Stimulated activated CD8-positive, alpha-beta memory T cell treated with anti-CD3 and anti-CD28 coated beads, Interleukin-15, amount 100 ng/mL, for 48 hours (primary cell): ENCODE results near the gene CMBL.

Source experiments
- DNase-seq, 2 donors: peaks; one replicate each; pipeline ENCODE4 v3.0.0-alpha.2; 2020; ENCODE audit warnings: low read depth in 2 of 2

CMBL gene

GRCh38 chr5:10310066-10310779, 2.5 kb upstream of the CMBL start:
- no peak for DNase-seq

GRCh38 chr5:10308844-10309243, 1.1 kb upstream of the CMBL start:
- DNase-seq, result no peak

DNA sequence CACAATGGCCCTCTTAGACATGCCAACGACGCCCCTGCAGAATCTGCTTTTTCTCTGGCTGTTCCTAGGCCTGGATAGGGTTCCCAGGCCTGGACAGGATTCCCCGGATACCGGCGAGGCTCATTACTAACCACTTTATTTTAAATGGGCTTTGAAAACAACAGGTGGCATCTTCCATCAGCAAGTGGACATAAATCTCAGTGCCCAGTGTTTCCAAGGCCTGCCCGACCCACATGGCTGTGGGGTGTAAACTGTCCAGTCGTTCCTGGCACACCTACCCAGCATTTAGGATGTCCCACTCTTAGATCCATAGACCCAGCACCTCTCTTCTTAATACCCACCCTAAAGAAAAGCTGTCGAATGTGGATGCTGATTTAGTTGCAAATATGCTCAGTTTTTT, 896 bp downstream of the CMBL start:
- DNase-seq, result no peak

DNA sequence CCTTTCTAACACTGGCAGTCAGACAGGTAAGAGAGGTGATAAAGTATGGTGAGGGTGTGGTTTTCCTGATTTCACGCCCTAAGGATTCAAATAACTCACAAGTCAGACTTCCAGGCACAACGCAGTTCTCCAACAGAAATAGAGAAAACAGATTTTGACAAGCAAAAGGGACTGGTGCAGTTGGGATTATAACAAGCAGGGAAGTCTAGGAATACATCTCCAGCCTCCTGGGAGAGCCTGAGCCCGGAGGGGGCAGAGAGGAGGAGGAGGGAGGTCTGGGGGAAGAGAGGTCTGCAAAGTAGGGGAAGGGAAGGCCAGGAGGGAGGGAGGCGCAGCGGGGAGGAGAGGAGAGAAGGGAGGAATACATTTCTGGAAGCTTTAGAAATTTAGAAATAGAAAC, 1.6 kb downstream of the CMBL start:
- no peak for DNase-seq

DNA sequence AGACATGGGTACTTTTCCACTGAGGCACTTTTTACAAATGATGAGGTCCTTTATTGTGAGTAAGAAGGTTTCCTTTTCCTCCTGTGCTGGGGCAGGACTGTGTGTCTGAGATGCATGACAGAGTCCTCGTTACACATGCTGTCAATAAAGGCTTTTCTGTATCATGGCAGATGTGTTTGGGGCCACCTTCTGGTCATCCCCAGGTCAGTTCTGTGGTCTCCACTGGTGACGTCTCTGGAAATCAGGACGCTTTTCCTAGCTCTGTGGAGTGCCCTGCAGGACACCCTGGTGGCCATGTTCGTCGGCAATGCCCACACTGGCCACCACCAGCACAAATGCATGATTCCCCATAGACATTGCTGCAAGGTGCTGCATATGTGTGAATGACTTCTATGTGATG, 2.8 kb downstream of the CMBL start:
- no peak for DNase-seq

DNA sequence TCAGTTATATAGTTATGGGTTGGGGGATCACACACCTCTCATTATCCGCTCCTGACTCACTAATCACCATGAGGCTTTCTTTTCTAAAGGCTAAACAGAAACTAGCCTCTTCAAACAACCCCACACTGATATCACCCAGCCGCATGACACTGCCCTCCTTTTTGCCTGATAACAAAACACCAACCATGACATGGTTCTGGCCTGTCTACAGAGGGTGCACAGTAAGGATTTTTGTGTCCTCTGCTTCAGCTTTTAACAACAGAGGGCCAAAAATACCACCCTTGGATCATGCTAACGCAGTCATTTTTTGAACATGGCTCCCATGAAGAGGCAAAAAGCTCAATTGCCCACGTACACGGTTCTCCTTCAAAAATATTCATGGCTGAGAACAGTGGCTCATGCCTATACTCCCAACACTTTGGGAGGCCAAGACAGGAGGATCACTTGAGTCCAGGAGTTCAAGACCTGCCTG, 4.0 kb downstream of the CMBL start:
- DNase-seq, result no peak

GRCh38 chr5:10303201-10303600, 4.5 kb downstream of the CMBL start:
- DNase-seq, result no peak

DNA sequence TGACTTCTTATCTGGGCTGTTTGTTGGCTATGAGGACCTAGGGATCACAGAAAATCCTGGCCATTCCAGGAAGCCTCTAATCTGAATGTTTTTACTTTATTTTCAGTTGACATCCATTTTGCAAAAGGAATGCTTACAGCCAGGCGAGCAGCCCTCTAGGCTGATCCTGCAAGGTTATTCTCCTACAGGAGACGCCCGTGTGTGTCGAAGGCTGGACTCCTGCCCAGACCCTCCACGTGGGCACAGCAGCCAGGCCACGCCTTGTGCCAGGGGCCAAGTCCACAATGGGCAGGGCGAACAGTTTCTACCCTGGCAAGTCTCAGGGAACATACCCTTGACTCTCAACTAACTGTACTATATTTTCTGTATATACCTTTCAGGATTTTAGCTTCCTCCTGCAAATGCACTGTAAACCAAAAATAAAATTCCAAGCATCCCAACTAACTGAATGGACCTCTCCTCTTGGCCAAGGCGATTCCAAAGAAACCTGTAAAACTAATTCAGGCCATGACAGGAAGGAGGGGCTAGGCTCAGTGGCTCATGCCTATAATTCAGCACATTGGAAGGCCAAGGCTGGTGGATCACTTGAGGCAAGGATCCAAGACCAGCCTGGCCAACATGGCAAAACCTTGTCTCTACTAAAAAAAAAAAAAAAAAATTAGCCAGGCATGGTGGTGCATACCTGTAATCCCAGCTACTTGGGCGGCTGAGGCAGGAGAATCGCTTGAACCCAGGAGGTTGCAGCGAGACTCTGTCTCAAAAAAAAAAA, 5.7 kb downstream of the CMBL start:
- no peak for DNase-seq

DNA sequence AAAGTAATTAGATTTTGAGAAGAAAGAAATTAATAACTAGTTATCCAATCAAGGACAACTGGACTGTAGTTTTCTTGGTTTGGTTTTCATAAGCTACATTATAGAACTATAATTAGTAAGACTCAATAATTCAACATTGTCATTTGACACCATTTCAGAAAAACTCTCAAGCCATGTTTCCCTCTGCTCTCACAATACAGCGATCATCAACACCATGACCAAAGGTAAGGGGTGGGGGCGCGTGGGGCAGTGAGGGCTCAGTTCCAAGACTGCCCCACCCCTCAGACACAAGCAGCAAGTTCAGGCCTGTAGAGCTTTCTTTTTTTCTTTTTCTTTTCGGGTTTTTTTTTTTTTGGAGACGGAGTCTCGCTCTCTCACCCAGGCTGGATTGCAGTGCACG, 6.4 kb downstream of the CMBL start:
- DNase-seq, result no peak

DNA sequence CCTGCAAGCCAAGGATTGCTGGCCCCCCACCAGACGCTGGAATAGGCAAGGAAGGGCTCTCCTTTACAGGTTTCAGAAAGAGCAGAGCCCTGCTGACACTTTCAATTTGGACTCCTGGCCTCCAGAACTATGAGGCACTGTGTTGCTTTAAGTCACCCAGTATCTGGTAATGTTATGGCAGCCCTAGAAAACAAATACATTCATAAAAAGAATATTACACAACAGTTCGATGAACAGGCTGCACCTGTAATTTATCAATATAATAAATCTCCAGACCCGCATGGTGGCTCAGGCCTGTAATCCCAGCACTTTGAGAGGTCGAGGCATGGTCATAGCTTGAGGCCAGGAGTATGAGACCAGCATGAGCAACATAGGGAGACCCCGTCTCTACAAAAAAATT, 7.5 kb downstream of the CMBL start:
- DNase-seq, result no peak

DNA sequence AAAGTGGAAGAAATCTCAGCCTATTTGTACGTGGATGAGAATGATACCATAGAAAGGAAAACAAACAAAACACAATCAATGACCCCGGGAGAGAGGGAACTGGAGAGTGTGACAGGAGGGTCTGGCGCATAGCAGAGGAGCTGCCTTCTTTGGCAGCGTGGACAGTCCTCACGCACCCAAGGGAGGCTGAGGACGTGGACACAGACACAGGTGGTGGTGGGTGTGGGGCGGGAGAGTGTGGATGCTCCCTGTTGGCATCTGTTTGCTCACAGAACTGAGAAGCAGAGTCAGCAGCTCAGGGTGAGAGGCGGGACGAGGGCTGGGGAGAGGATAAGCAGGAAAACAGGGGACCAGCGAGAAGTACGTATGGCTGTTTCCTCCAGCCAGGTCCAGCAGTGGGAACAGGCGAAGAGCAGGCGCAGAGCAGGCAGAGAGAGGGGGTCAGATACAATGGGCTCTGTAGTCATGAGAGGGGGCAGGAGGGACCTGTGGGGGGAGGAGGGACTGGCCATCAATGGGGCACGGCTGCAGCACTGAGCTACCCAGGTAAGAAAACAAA, 10.0 kb downstream of the CMBL start:
- no peak for DNase-seq

DNA sequence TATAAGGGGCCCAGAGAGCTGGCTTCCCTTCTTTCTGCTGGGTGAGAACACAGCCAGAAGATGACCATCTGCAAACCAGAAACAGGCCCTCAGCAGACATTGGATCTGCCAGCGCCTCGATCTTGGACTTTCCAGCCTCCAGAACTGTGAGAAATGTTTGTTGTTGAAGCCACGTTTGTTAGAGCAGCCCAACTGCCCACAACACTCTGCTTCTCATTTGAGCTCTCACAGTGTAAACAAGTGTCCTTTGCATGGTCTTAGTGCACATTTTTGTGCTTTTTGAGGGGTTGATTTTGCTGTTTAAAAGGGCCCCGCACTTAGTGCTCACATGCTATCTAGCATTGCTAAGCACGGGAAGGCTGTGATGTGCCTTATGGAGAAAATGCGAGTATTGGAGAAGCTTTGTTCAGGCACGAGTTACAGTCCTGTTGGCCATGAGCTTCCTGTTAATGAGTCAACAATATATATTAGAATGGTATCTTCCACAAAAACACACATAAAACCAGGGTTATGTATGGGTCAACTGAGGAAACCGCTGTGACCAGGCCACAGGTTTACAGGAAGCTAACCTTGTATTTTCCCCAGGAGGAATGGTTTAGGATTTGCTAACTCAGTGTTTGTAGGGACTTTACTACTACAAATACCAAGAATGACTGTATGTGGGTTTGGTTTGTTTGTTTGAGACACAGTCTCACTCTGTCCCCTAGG, 11.9 kb downstream of the CMBL start:
- no peak for DNase-seq

GRCh38 chr5:10293907-10294662, 13.6 kb downstream of the CMBL start:
- DNase-seq, result no peak

GRCh38 chr5:10291692-10292339, 15.9 kb downstream of the CMBL start:
- no peak for DNase-seq

- no peak for DNase-seq
Observed at GRCh38 chr5:10290438-10290837, 17.3 kb downstream of the CMBL start.

GRCh38 chr5:10289991-10290390, 17.7 kb downstream of the CMBL start:
- DNase-seq, result no peak

GRCh38 chr5:10289353-10289752, 18.3 kb downstream of the CMBL start:
- DNase-seq, result no peak

- DNase-seq, result no peak
Observed at GRCh38 chr5:10288592-10289219, 19.0 kb downstream of the CMBL start.

GRCh38 chr5:10286862-10287227, 20.9 kb downstream of the CMBL start:
- no peak for DNase-seq

DNA sequence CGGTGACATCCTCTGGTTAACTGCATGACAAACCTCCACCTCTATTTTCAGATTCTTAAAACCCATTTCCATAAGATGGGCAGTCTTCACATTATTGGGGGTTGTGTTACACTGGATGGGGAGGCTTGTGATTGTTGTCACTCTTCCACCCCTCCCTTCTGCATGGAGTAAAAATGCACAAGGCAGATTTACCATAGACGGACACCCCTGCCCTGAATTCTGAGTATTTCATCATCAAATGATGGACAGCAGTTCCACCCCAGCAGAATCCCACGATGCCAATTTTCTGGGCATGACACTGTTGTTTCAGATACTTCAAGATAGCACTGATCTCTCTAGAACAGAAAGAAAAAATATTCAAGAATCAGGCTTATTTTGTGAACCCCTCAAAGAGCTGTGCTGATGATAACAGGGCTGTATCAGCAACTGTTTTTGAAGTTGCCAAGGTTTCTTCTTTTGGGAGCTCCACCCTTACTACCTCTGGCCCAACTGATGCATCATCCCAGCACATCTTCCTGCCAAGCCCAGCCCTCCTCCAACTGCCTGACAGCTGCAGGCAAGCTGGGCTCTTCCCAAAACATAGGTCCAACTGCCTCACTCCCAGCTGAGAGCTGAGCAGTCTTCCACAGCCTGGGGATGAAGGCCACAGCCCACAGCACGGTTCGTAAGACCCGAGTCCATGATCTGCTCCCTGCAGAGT, 21.4 kb downstream of the CMBL start:
- no peak for DNase-seq
